ENCODE measurements around the gene SBF2.

The SBF2 gene

DNA sequence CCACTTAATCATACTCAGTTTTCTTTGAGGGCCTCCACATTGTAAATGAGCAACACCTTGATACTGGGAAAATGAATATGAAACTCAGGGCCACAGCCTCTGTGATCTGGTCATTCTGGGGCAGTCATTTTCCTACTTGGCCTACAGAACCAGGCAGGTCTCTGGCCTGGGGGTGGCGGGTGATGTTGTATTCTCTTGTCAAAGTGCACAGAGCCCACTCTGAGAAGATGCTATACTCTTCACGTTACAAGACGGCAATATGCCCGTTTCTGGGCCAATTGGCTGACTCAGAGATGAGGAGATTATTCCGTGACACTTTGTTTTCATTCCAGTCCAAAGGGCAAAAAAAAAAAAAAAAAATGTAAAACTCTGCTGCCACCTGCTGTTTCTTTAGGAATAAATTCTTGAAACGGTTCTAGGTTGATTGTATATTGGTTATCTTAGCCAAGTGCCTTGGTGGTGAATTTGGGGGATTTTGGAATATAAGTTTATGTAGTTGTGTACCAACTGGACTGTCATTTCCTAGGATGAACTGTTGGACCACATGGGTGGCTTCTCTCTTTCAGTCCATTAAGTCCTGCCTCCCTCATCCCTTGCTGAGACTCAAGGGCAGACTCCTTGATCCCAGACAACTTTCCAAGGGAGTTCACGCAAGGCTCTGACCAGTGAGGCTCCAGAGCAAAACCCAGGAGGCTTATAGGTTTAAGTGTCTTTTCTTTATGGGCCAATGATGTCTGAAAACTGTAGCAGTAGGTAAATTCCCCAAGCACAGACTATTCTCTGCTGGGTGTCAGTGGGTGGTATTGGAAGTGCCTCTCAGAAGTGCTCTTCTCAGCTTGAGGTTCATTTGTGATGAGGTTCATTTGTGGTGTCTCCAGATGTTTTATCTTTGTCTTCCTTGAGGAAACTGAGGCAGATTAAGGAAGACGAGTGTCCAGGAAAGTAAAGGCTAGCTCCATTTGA lies 29.1 kb upstream of the SBF2 start:
- TF ChIP-seq, protein P1, sequence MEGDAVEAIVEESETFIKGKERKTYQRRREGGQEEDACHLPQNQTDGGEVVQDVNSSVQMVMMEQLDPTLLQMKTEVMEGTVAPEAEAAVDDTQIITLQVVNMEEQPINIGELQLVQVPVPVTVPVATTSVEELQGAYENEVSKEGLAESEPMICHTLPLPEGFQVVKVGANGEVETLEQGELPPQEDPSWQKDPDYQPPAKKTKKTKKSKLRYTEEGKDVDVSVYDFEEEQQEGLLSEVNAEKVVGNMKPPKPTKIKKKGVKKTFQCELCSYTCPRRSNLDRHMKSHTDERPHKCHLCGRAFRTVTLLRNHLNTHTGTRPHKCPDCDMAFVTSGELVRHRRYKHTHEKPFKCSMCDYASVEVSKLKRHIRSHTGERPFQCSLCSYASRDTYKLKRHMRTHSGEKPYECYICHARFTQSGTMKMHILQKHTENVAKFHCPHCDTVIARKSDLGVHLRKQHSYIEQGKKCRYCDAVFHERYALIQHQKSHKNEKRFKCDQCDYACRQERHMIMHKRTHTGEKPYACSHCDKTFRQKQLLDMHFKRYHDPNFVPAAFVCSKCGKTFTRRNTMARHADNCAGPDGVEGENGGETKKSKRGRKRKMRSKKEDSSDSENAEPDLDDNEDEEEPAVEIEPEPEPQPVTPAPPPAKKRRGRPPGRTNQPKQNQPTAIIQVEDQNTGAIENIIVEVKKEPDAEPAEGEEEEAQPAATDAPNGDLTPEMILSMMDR (IDR thresholded peaks at IDR 0.05; ENCODE audit: extremely low read depth, insufficient read depth, missing control alignments) = peak; percentile 34
- in situ Hi-C loops (cut with MboI; ENCODE audit: low pct_unique_long_range_greater_than_20kb, low sequenced_read_pairs, unreplicated experiment) = loop anchor here (10.0 to 25.0 kb wide), 3 partner anchors 118 to 461 kb away; no protein-coding TSS in a partner anchor
- no peak for DNase-seq (ENCODE audit: low spot score)

DNA sequence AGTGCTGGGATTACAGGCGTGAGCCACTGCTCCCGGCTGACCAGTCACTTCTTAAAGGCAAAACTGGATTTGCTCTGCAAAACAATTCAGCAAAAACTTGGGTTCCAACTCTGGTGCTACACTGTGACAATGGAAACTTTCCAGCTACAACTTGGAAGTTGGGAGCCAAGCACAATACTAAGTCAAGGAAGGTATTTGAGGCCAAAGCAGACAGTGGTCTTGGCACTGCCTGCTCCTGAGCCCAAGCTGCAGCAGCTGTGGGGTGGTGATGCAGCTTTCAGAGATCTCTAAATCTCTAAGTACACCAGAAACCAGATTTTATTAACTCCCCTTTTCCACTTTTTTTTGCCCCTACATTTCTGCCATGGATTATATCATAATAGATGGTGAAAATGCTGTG lies 28.4 kb upstream of the SBF2 start:
- DNase-seq (ENCODE audit: low spot score) = no peak
- in situ Hi-C loops (cut with MboI; ENCODE audit: low pct_unique_long_range_greater_than_20kb, low sequenced_read_pairs, unreplicated experiment) = loop anchor here (10.0 to 25.0 kb wide), 3 partner anchors 118 to 460 kb away; no protein-coding TSS in a partner anchor
- TF ChIP-seq, protein P1 (IDR thresholded peaks at IDR 0.05; ENCODE audit: extremely low read depth, insufficient read depth, missing control alignments) = no peak

DNA sequence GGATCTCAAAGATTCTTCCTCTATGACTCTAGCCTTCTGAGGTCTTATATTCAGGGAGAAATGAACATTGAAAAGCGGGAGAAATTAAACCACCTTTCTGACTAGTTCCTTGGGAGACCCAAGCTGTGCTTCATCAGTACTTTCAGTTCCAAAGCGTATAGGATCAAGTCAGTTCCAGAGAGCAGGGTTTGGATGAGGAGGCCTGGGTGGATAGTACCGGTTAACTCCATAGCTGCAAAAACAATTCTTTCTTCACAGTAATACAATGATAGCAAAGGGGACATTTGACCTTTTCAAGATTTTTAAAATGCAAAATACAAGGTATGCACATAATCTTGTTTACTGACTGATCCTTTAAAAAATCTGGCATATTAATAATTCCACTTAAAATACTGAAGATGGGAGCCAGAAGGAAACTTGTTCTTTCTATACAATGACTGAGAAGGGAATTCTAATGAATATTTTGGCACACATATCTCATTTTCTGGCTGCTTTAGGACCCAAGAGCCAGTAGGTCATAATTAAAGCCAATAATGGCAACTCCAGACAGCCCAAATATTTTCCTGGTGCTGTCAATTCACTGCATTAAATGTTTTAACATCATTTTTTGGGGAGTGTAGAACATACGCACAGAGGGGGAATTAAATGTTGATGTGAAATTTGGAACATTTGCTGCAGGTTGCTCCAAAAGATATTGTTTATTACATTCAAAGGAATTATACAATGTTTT lies 26.9 kb upstream of the SBF2 start:
- TF ChIP-seq, protein P1 (IDR thresholded peaks at IDR 0.05; ENCODE audit: extremely low read depth, insufficient read depth, missing control alignments) = no peak
- DNase-seq (ENCODE audit: low spot score) = no peak
- in situ Hi-C loops (cut with MboI; ENCODE audit: low pct_unique_long_range_greater_than_20kb, low sequenced_read_pairs, unreplicated experiment) = loop anchor here (10.0 to 25.0 kb wide), 3 partner anchors 116 to 459 kb away; no protein-coding TSS in a partner anchor

DNA sequence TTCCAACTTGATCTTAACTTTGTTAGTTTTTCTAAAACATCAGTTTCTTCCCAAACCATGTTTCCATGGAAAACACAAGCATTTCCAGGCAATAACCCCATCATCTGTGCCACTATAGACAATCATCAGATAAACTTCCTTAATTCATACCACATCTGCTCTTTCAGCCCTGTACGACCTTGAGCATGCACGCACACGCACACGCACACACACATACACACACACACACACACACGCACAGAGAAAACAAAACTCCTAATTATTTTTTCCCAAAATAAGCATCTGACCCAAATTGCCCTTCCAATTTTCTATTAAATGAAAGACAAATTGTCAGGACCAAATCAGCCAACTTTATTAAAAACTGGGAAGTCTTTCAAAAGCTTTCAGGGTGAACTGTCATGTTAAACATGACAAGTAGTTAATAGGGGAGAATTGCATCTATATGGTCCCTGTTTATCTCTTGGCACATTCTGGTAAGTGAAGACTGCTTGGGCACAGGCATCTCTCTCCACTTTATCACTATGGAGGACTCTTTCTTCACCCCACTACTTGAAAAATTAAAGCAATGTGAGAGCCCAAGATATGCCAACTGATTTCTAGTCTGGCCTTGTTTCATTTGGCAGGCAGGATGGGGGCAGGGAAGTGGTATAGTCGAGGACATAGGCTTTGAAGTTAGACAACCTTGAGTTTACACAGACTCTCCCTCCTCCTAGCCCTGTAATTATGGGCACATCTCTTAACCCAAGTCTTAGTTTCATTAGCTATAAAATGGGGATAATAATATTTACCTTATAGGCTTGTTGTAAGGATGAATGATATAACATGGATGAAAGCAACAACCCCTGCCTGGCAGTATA lies 25.9 kb upstream of the SBF2 start:
- TF ChIP-seq, protein P1 (IDR thresholded peaks at IDR 0.05; ENCODE audit: extremely low read depth, insufficient read depth, missing control alignments) = no peak
- in situ Hi-C loops (cut with MboI; ENCODE audit: low pct_unique_long_range_greater_than_20kb, low sequenced_read_pairs, unreplicated experiment) = loop anchor here (10.0 to 25.0 kb wide), 4 partner anchors 115 to 565 kb away; no protein-coding TSS in a partner anchor
- DNase-seq (ENCODE audit: low spot score) = no peak

DNA sequence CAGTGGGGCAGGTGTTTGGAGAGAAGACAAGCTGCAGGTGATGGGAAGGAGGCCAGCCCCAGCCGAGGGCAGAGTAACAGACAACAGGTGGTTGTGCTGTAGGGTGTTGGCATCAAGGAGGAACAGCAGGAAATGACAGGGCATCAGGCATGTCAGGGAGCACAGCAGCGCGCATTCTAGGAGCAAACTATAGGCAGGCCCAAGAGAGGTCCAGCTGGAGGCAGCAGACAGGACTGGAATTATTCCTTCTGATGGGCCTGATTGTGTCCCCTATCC lies 24.4 kb upstream of the SBF2 start:
- in situ Hi-C loops (cut with MboI; ENCODE audit: low pct_unique_long_range_greater_than_20kb, low sequenced_read_pairs, unreplicated experiment) = loop anchor here (10.0 to 25.0 kb wide), 3 partner anchors 331 to 564 kb away; no protein-coding TSS in a partner anchor
- DNase-seq (ENCODE audit: low spot score) = no peak
- TF ChIP-seq, protein P1 (IDR thresholded peaks at IDR 0.05; ENCODE audit: extremely low read depth, insufficient read depth, missing control alignments) = no peak

Data from GM13977 (cell line).